WTC11 (cell line): ENCODE data around the gene GPC6. TPM values are rescaled to one million over a fixed set of nuclear protein-coding genes. Genes with fewer than 3 reads are reported as not detected.
A peak's percentile ranks its signal among the peaks of the same experiment; 100 is the strongest.

Source experiments
- ATAC-seq: fragments of 200-7000 bp; cut with Tn5 transposase; 2 replicates; pipeline ENCODE4 v1.10.0; 2021; ENCODE audit warnings: mild to moderate bottlenecking, moderate library complexity
- CTCF ChIA-PET: fragments of 300-600 bp; sonication (Branson Sonifier 250); formaldehyde crosslinking; loops from one replicate; lab custom pipeline; 2021; ENCODE audit warnings: antibody characterized with exemption; lab: Charles Lee
- POLR2A ChIA-PET: fragments of 350-600 bp; sonication (Branson Sonifier 250); formaldehyde crosslinking; loops from one replicate; lab custom pipeline; 2021; ENCODE audit warnings: antibody characterized with exemption; lab: Charles Lee
- DNase-seq: peaks from one replicate; pipeline ENCODE4 v3.0.0; 2021; ENCODE audit warnings: low spot score
- H3K27ac Mint-ChIP-seq: 2 replicates; pipeline ENCODE4 v1.8.0; 2021; ENCODE audit warnings: mixed read lengths
- H3K27me3 Mint-ChIP-seq: 2 replicates; pipeline ENCODE4 v1.8.0; 2021; ENCODE audit warnings: low read depth, mild to moderate bottlenecking, moderate library complexity, mixed read lengths
- H3K36me3 Mint-ChIP-seq: 2 replicates; pipeline ENCODE4 v1.8.0; 2021; ENCODE audit warnings: mixed read lengths
- H3K4me1 Mint-ChIP-seq: 2 replicates; pipeline ENCODE4 v1.8.0; 2022; ENCODE audit warnings: mixed read lengths
- H3K4me3 Mint-ChIP-seq: 2 replicates; pipeline ENCODE4 v1.8.0; 2021; ENCODE audit warnings: mild to moderate bottlenecking, moderate library complexity, mixed read lengths
- H3K9me3 Mint-ChIP-seq: 2 replicates; pipeline ENCODE4 v1.8.0; 2021; ENCODE audit warnings: mixed read lengths
- CBFB ChIP-seq: sonication (generic); formaldehyde crosslinking; IDR thresholded peaks from 2 replicates; pipeline ENCODE4 v1.8.1; 2022; ENCODE audit warnings: mild to moderate bottlenecking, low read depth, missing genetic modification reagents
- EMX1 ChIP-seq: fragments of 250-450 bp; sonication (Bioruptor Pico); IDR thresholded peaks from 2 replicates; pipeline ENCODE4 v1.8.0; 2021; ENCODE audit warnings: mild to moderate bottlenecking
- ESRRA ChIP-seq: sonication (generic); formaldehyde crosslinking; IDR thresholded peaks from 2 replicates; pipeline ENCODE4 v1.8.1; 2022; ENCODE audit warnings: mild to moderate bottlenecking, missing genetic modification reagents, borderline replicate concordance
- IRF2 ChIP-seq: sonication (generic); formaldehyde crosslinking; IDR thresholded peaks from 2 replicates; pipeline ENCODE4 v1.8.0; 2022; ENCODE audit warnings: low read depth, missing genetic modification reagents, borderline replicate concordance
- OVOL2 ChIP-seq: fragments of 250-450 bp; sonication (Bioruptor Pico); IDR thresholded peaks from 2 replicates; pipeline ENCODE4 v1.9.0; 2021; ENCODE audit warnings: mild to moderate bottlenecking, borderline replicate concordance
- PRRX2 ChIP-seq: fragments of 250-450 bp; sonication (Bioruptor Pico); IDR thresholded peaks from 2 replicates; pipeline ENCODE4 v1.8.0; 2021; ENCODE audit warnings: mild to moderate bottlenecking
- SMAD3 ChIP-seq: sonication (generic); formaldehyde crosslinking; IDR thresholded peaks from 2 replicates; pipeline ENCODE4 v1.8.0; 2022; ENCODE audit warnings: missing genetic modification reagents, mild to moderate bottlenecking, borderline replicate concordance
- TEAD1 ChIP-seq: sonication (generic); formaldehyde crosslinking; IDR thresholded peaks from 2 replicates; pipeline ENCODE4 v1.8.0; 2022; ENCODE audit warnings: mild to moderate bottlenecking, missing genetic modification reagents
- TP53 ChIP-seq: sonication (generic); formaldehyde crosslinking; IDR thresholded peaks from 2 replicates; pipeline ENCODE4 v1.8.1; 2023; ENCODE audit warnings: mild to moderate bottlenecking, missing genetic modification reagents
- ZBTB21 ChIP-seq: sonication (generic); formaldehyde crosslinking; IDR thresholded peaks from 2 replicates; pipeline ENCODE4 v1.8.1; 2023; ENCODE audit warnings: mild to moderate bottlenecking, missing genetic modification reagents, borderline replicate concordance
- ZNF138 ChIP-seq: sonication (generic); formaldehyde crosslinking; conservative IDR thresholded peaks from 2 replicates; pipeline ENCODE4 v1.8.1; 2022; ENCODE audit warnings: mild to moderate bottlenecking, moderate library complexity, missing genetic modification reagents
- ZNF416 ChIP-seq: fragments of 250-450 bp; sonication (Bioruptor Pico); IDR thresholded peaks from 2 replicates; pipeline ENCODE4 v1.9.0; 2021; ENCODE audit warnings: mild to moderate bottlenecking, inconsistent platforms
- total RNA-seq: library from RNA; stranded (reverse); gene quantifications from 3 replicates; pipeline ENCODE4 v1.2.3, GENCODE V29; 2021
- TF ChIP-seq, protein P1 (sequence below): sonication (generic); formaldehyde crosslinking; IDR thresholded peaks from 2 replicates; pipeline ENCODE4 v1.8.1; 2023; ENCODE audit warnings: mild to moderate bottlenecking, moderate library complexity, missing genetic modification reagents
- TF ChIP-seq, protein P2 (sequence below): sonication (generic); formaldehyde crosslinking; IDR thresholded peaks from 2 replicates; pipeline ENCODE4 v1.8.1; 2023; ENCODE audit warnings: mild to moderate bottlenecking, missing genetic modification reagents, moderate library complexity
- TF ChIP-seq, protein P3 (sequence below): sonication (generic); formaldehyde crosslinking; IDR thresholded peaks from 2 replicates; pipeline ENCODE4 v1.8.0; 2022; ENCODE audit warnings: missing genetic modification reagents
- TF ChIP-seq, protein P4 (sequence below): sonication (generic); formaldehyde crosslinking; IDR thresholded peaks from 2 replicates; pipeline ENCODE4 v1.8.0; 2022; ENCODE audit warnings: mild to moderate bottlenecking, missing genetic modification reagents
- TF ChIP-seq, protein P5 (sequence below): sonication (generic); formaldehyde crosslinking; IDR thresholded peaks from 2 replicates; pipeline ENCODE4 v1.8.1; 2022; ENCODE audit warnings: low read depth, mild to moderate bottlenecking, moderate library complexity, missing genetic modification reagents, borderline replicate concordance
- TF ChIP-seq, protein P6 (sequence below): sonication (generic); formaldehyde crosslinking; IDR thresholded peaks from 2 replicates; pipeline ENCODE4 v1.8.1; 2022; ENCODE audit warnings: missing genetic modification reagents, borderline replicate concordance
- TF ChIP-seq, protein P7 (sequence below): sonication (generic); formaldehyde crosslinking; IDR thresholded peaks from 2 replicates; pipeline ENCODE4 v1.8.1; 2022; ENCODE audit warnings: low read depth, missing genetic modification reagents, borderline replicate concordance
- TF ChIP-seq, protein P8 (sequence below): sonication (generic); formaldehyde crosslinking; IDR thresholded peaks from 2 replicates; pipeline ENCODE4 v1.8.0; 2023; ENCODE audit warnings: mild to moderate bottlenecking, missing genetic modification reagents
- TF ChIP-seq, protein P9 (sequence below): sonication (generic); formaldehyde crosslinking; IDR thresholded peaks from 2 replicates; pipeline ENCODE4 v1.8.0; 2022; ENCODE audit warnings: mild to moderate bottlenecking, missing genetic modification reagents

GPC6 gene
- total RNA-seq, 1 experiment from 2014 or later, result 19.5 TPM

DNA sequence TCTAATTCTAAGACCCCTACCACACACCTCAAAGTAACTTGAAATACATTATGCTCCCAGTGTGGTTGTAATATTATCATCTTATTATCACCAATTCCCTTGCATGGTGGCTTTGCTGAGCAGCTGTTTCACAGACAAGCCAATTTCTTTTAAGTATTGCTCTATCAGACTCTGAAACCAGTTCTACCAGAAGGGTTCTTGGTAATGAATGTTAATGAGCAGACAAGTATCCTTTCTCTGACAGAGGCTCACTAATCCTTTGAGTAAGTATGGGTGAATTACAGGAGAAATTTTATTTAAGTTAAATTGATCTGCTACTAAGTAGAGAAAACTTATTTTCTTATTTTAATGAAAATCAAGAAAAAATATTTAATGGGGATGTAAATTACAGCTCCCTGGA, 326.0 kb downstream of the GPC6 start (continued):
- TF ChIP-seq, protein P1, sequence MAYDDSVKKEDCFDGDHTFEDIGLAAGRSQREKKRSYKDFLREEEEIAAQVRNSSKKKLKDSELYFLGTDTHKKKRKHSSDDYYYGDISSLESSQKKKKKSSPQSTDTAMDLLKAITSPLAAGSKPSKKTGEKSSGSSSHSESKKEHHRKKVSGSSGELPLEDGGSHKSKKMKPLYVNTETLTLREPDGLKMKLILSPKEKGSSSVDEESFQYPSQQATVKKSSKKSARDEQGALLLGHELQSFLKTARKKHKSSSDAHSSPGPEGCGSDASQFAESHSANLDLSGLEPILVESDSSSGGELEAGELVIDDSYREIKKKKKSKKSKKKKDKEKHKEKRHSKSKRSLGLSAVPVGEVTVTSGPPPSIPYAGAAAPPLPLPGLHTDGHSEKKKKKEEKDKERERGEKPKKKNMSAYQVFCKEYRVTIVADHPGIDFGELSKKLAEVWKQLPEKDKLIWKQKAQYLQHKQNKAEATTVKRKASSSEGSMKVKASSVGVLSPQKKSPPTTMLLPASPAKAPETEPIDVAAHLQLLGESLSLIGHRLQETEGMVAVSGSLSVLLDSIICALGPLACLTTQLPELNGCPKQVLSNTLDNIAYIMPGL (CRISPR knock-in tag), result no peak
- no peak for TF ChIP-seq EMX1 (CRISPR knock-in tag)

DNA sequence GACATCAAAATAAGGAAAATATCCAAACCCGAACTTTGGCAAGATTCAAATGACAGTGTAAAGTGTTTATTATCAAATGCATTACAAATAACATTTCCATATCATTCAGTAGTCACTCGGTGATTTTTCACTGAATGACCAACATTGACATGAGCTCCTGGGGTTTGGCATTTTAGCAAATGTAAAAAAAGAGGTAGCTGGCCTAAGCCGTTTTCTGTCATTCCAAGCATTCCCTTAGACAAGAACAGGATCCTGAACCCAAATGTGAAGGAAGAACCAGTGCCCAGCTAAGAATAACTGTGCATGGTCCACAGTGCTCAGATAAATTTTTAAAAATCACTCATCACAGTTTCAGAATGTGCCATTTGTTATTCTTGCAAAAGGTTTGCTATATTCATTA, 327.9 kb downstream of the GPC6 start:
- Mint-ChIP-seq H3K36me3 (no peaks in the 10 kb centered on the region), H3K4me3 (no peak overlapping the region), H3K4me1 (peaks cover 68% of the 10 kb centered on the region), H3K9me3 (no peaks in the 10 kb centered on the region), H3K27ac (0 out of 2 replicates have a peak overlapping the region, but pooled peaks have one; percentile 5), H3K27me3 (no peaks in the 10 kb centered on the region)
- ATAC-seq (0 out of 2 replicates have a peak, but pooled peaks have one; percentile 16), DNase-seq (no peak)
- POLR2A ChIA-PET, result no interaction called here
- TF ChIP-seq, protein P2, sequence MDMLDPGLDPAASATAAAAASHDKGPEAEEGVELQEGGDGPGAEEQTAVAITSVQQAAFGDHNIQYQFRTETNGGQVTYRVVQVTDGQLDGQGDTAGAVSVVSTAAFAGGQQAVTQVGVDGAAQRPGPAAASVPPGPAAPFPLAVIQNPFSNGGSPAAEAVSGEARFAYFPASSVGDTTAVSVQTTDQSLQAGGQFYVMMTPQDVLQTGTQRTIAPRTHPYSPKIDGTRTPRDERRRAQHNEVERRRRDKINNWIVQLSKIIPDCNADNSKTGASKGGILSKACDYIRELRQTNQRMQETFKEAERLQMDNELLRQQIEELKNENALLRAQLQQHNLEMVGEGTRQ (CRISPR knock-in tag), result no peak
- no peak for TF ChIP-seq IRF2 (CRISPR knock-in tag)
- no peak for TF ChIP-seq ZBTB21
- TF ChIP-seq, protein P3, sequence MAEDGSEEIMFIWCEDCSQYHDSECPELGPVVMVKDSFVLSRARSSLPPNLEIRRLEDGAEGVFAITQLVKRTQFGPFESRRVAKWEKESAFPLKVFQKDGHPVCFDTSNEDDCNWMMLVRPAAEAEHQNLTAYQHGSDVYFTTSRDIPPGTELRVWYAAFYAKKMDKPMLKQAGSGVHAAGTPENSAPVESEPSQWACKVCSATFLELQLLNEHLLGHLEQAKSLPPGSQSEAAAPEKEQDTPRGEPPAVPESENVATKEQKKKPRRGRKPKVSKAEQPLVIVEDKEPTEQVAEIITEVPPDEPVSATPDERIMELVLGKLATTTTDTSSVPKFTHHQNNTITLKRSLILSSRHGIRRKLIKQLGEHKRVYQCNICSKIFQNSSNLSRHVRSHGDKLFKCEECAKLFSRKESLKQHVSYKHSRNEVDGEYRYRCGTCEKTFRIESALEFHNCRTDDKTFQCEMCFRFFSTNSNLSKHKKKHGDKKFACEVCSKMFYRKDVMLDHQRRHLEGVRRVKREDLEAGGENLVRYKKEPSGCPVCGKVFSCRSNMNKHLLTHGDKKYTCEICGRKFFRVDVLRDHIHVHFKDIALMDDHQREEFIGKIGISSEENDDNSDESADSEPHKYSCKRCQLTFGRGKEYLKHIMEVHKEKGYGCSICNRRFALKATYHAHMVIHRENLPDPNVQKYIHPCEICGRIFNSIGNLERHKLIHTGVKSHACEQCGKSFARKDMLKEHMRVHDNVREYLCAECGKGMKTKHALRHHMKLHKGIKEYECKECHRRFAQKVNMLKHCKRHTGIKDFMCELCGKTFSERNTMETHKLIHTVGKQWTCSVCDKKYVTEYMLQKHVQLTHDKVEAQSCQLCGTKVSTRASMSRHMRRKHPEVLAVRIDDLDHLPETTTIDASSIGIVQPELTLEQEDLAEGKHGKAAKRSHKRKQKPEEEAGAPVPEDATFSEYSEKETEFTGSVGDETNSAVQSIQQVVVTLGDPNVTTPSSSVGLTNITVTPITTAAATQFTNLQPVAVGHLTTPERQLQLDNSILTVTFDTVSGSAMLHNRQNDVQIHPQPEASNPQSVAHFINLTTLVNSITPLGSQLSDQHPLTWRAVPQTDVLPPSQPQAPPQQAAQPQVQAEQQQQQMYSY (CRISPR knock-in tag), result no peak
- TF ChIP-seq ESRRA (CRISPR knock-in tag), result no peak
- TF ChIP-seq, protein P4, sequence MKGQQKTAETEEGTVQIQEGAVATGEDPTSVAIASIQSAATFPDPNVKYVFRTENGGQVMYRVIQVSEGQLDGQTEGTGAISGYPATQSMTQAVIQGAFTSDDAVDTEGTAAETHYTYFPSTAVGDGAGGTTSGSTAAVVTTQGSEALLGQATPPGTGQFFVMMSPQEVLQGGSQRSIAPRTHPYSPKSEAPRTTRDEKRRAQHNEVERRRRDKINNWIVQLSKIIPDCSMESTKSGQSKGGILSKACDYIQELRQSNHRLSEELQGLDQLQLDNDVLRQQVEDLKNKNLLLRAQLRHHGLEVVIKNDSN (CRISPR knock-in tag), result no peak
- TF ChIP-seq, protein P5, sequence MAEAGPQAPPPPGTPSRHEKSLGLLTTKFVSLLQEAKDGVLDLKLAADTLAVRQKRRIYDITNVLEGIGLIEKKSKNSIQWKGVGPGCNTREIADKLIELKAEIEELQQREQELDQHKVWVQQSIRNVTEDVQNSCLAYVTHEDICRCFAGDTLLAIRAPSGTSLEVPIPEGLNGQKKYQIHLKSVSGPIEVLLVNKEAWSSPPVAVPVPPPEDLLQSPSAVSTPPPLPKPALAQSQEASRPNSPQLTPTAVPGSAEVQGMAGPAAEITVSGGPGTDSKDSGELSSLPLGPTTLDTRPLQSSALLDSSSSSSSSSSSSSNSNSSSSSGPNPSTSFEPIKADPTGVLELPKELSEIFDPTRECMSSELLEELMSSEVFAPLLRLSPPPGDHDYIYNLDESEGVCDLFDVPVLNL (CRISPR knock-in tag), result no peak
- no peak for TF ChIP-seq TEAD1 (CRISPR knock-in tag)
- TF ChIP-seq, protein P6, sequence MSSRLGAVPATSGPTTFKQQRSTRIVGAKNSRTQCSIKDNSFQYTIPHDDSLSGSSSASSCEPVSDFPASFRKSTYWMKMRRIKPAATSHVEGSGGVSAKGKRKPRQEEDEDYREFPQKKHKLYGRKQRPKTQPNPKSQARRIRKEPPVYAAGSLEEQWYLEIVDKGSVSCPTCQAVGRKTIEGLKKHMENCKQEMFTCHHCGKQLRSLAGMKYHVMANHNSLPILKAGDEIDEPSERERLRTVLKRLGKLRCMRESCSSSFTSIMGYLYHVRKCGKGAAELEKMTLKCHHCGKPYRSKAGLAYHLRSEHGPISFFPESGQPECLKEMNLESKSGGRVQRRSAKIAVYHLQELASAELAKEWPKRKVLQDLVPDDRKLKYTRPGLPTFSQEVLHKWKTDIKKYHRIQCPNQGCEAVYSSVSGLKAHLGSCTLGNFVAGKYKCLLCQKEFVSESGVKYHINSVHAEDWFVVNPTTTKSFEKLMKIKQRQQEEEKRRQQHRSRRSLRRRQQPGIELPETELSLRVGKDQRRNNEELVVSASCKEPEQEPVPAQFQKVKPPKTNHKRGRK (CRISPR knock-in tag), result no peak
- no peak for TF ChIP-seq ZNF138 (CRISPR knock-in tag)
- no peak for TF ChIP-seq TP53 (CRISPR knock-in tag)
- TF ChIP-seq, protein P7, sequence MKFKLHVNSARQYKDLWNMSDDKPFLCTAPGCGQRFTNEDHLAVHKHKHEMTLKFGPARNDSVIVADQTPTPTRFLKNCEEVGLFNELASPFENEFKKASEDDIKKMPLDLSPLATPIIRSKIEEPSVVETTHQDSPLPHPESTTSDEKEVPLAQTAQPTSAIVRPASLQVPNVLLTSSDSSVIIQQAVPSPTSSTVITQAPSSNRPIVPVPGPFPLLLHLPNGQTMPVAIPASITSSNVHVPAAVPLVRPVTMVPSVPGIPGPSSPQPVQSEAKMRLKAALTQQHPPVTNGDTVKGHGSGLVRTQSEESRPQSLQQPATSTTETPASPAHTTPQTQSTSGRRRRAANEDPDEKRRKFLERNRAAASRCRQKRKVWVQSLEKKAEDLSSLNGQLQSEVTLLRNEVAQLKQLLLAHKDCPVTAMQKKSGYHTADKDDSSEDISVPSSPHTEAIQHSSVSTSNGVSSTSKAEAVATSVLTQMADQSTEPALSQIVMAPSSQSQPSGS (CRISPR knock-in tag), result no peak
- no peak for TF ChIP-seq CBFB (CRISPR knock-in tag)
- no peak for TF ChIP-seq PRRX2
- TF ChIP-seq, protein P8, sequence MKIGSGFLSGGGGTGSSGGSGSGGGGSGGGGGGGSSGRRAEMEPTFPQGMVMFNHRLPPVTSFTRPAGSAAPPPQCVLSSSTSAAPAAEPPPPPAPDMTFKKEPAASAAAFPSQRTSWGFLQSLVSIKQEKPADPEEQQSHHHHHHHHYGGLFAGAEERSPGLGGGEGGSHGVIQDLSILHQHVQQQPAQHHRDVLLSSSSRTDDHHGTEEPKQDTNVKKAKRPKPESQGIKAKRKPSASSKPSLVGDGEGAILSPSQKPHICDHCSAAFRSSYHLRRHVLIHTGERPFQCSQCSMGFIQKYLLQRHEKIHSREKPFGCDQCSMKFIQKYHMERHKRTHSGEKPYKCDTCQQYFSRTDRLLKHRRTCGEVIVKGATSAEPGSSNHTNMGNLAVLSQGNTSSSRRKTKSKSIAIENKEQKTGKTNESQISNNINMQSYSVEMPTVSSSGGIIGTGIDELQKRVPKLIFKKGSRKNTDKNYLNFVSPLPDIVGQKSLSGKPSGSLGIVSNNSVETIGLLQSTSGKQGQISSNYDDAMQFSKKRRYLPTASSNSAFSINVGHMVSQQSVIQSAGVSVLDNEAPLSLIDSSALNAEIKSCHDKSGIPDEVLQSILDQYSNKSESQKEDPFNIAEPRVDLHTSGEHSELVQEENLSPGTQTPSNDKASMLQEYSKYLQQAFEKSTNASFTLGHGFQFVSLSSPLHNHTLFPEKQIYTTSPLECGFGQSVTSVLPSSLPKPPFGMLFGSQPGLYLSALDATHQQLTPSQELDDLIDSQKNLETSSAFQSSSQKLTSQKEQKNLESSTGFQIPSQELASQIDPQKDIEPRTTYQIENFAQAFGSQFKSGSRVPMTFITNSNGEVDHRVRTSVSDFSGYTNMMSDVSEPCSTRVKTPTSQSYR (CRISPR knock-in tag), result no peak
- no peak for TF ChIP-seq SMAD3 (CRISPR knock-in tag)
- TF ChIP-seq EMX1 (CRISPR knock-in tag), result no peak
- TF ChIP-seq ZNF416 (CRISPR knock-in tag), result no peak
- TF ChIP-seq, protein P9, sequence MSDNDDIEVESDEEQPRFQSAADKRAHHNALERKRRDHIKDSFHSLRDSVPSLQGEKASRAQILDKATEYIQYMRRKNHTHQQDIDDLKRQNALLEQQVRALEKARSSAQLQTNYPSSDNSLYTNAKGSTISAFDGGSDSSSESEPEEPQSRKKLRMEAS (CRISPR knock-in tag), result no peak
- TF ChIP-seq OVOL2 (CRISPR knock-in tag), result no peak
- CTCF ChIA-PET, result interaction anchor here (1.0 kb wide), 1 partner anchor 295 kb away, joined by 3 read pairs; no protein-coding TSS in a partner anchor
